T47D (cell line): ENCODE measurements around the gene ANKRD11.
A peak's percentile ranks its signal among the peaks of the same experiment; 100 is the strongest.
"Not testable (repeated sequence)": the region's sequence is repeated elsewhere in the genome, so short reads cannot be mapped to it uniquely, and the experiment has no call there.

ENCODE experiments used
- DNase-seq, 2 experiments: peaks; one replicate each; pipeline versions ENCODE4 v3.0.0 to v3.0.0-alpha.2; 2011 to 2012; ENCODE audit warnings: low read depth in 1 of 2, low spot score in 1 of 2
- JUND ChIP-seq: IDR thresholded peaks from 2 replicates; pipeline ENCODE4 v1.6.1; 2012; ENCODE audit warnings: low read depth
- in situ Hi-C: cut with HindIII; loops from 2 replicates; pipeline ENCODE4 v1.10.0; 2016; ENCODE audit warnings: low sequenced_read_pairs, low pct_unique_long_range_greater_than_20kb

ANKRD11 gene

GRCh38 chr16:89332243-89332901 is 158.0 kb downstream of the ANKRD11 start:
- no peak for DNase-seq
- in situ Hi-C loops, result no loop called here
- no peak for TF ChIP-seq JUND

GRCh38 chr16:89331371-89332109 is 158.8 kb downstream of the ANKRD11 start:
- DNase-seq, result no peak
- no peak for TF ChIP-seq JUND
- in situ Hi-C loops, result no loop called here

- in situ Hi-C loops, result no loop called here
- peak in 1 of 2 experiments; percentile 60 for DNase-seq
- no peak for TF ChIP-seq JUND
Observed at GRCh38 chr16:89330177-89330856, 160.0 kb downstream of the ANKRD11 start.

- in situ Hi-C loops, DNase-seq: not testable (repeated sequence)
Observed at GRCh38 chr16:89329830-89330176, 160.6 kb downstream of the ANKRD11 start.

- in situ Hi-C loops, DNase-seq: not testable (repeated sequence)
Observed at GRCh38 chr16:89328412-89329400, 161.7 kb downstream of the ANKRD11 start.

GRCh38 chr16:89326721-89327120 is 163.6 kb downstream of the ANKRD11 start:
- in situ Hi-C loops, result no loop called here
- no peak for TF ChIP-seq JUND
- no peak for DNase-seq

GRCh38 chr16:89325861-89326471 is 164.4 kb downstream of the ANKRD11 start:
- peak; percentile 83 to 92 for DNase-seq
- in situ Hi-C loops, result no loop called here

GRCh38 chr16:89324056-89325010 is 166.0 kb downstream of the ANKRD11 start:
- TF ChIP-seq JUND, result no peak
- DNase-seq, result no peak
- in situ Hi-C loops, result no loop called here

More at GRCh38 chr16:89325861-89326471, 164.4 kb downstream of the ANKRD11 start:
- no peak for TF ChIP-seq JUND

- no peak for DNase-seq
Observed at GRCh38 chr16:89323120-89323960, 167.0 kb downstream of the ANKRD11 start.

More at GRCh38 chr16:89323120-89323960, 167.0 kb downstream of the ANKRD11 start:
- TF ChIP-seq JUND, result no peak
- in situ Hi-C loops, result no loop called here
